ENCODE data around the gene SNCB. TPM values are rescaled to one million over a fixed set of nuclear protein-coding genes. Genes with fewer than 3 reads are reported as not detected.

Gene SNCB
- total RNA-seq, 1 donor from 2014 or later = not detected

GRCh38 chr5:176630681-176631222 is 418 bp upstream of the SNCB start:
- H3K79me2 ChIP-seq (ENCODE audit: low read depth) = no peaks in the 10 kb centered on the region
- no peak for DNase-seq (ENCODE audit: low spot score)
- no peaks in the 10 kb centered on the region for H3K9me3 ChIP-seq (ENCODE audit: low read depth)
- peak overlapping the region; percentile 76 for H3K4me3 Mint-ChIP-seq
- no peak overlapping the region for H3K27ac ChIP-seq
- peak overlapping the region; percentile 54 for H3K4me3 ChIP-seq
- H3K36me3 Mint-ChIP-seq = no peaks in the 10 kb centered on the region
- H3K4me1 Mint-ChIP-seq = peaks cover 37% of the 10 kb centered on the region
- TF ChIP-seq EZH2phosphoT487 (IDR thresholded peaks at IDR 0.05) = no peak
- TF ChIP-seq EZH2 (IDR thresholded peaks at IDR 0.05) = no peak
- TF ChIP-seq, protein P1, sequence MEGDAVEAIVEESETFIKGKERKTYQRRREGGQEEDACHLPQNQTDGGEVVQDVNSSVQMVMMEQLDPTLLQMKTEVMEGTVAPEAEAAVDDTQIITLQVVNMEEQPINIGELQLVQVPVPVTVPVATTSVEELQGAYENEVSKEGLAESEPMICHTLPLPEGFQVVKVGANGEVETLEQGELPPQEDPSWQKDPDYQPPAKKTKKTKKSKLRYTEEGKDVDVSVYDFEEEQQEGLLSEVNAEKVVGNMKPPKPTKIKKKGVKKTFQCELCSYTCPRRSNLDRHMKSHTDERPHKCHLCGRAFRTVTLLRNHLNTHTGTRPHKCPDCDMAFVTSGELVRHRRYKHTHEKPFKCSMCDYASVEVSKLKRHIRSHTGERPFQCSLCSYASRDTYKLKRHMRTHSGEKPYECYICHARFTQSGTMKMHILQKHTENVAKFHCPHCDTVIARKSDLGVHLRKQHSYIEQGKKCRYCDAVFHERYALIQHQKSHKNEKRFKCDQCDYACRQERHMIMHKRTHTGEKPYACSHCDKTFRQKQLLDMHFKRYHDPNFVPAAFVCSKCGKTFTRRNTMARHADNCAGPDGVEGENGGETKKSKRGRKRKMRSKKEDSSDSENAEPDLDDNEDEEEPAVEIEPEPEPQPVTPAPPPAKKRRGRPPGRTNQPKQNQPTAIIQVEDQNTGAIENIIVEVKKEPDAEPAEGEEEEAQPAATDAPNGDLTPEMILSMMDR (IDR thresholded peaks at IDR 0.05) = no peak
- peaks cover 23% of the 10 kb centered on the region for H4K20me1 ChIP-seq (ENCODE audit: low read depth)
- peaks cover 2% of the 10 kb centered on the region for H3K9me3 Mint-ChIP-seq
- no peak overlapping the region for H2AFZ ChIP-seq (replicated peaks)
- no peaks in the 10 kb centered on the region for H3K36me3 ChIP-seq
- H3K4me2 ChIP-seq = peak overlapping the region; percentile 84
- peaks cover 24% of the 10 kb centered on the region for H3K4me1 ChIP-seq
- peaks cover 31% of the 10 kb centered on the region for H3F3A ChIP-seq (ENCODE audit: low read depth)
- H3K27me3 Mint-ChIP-seq (ENCODE audit: insufficient read depth, low read depth) = peaks cover 73% of the 10 kb centered on the region
- no peak overlapping the region for H3K9ac ChIP-seq
- H3K27me3 ChIP-seq = peaks cover 84% of the 10 kb centered on the region
- H3K27ac Mint-ChIP-seq = peak overlapping the region; percentile 27

DNA sequence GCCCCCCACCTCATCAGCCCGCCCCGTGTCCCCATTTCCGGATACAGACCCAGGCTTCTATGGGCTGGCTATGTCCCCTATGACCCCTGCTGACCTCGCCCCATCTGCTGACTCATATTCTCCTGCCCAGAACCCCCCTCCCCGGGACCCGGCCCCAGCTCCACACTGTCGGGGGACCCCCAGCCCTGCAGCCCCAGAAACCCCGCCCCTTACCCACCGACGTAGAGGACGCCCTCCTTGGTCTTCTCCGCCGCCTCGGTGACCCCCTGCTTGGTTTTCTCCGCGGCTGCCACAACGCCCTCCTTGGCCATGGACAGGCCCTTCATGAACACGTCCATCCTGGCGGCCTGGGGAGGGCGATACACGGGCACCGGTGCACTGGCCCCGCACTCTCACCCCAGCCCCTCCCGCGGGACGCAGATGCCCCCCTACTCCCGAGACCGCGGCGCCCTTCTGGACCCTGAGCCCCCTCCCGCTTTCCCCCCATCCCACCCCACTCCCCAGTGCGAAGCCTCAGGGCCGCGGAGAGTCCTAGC is 949 bp downstream of the SNCB start:
- H4K20me1 ChIP-seq (ENCODE audit: low read depth) = peaks cover 23% of the 10 kb centered on the region
- peaks cover 68% of the 10 kb centered on the region for H3K27me3 Mint-ChIP-seq (ENCODE audit: insufficient read depth, low read depth)
- H2AFZ ChIP-seq (replicated peaks) = peak overlapping the region; percentile 27
- no peaks in the 10 kb centered on the region for H3K9me3 ChIP-seq (ENCODE audit: low read depth)
- peaks cover 24% of the 10 kb centered on the region for H3K4me1 ChIP-seq
- H3K79me2 ChIP-seq (ENCODE audit: low read depth) = no peaks in the 10 kb centered on the region
- no peak overlapping the region for H3K27ac Mint-ChIP-seq
- H3K4me1 Mint-ChIP-seq = peaks cover 34% of the 10 kb centered on the region
- TF ChIP-seq EZH2phosphoT487 (IDR thresholded peaks at IDR 0.05) (no peak), EZH2 (IDR thresholded peaks at IDR 0.05) (no peak)
- TF ChIP-seq, protein P1 (IDR thresholded peaks at IDR 0.05) = no peak
- no peak overlapping the region for H3K9ac ChIP-seq
- H3K36me3 Mint-ChIP-seq = no peaks in the 10 kb centered on the region
- DNase-seq (ENCODE audit: low spot score) = no peak
- peaks cover 94% of the 10 kb centered on the region for H3K27me3 ChIP-seq
- H3K27ac ChIP-seq = no peak overlapping the region
- H3K4me3 ChIP-seq = peak overlapping the region; percentile 54
- peaks cover 2% of the 10 kb centered on the region for H3K9me3 Mint-ChIP-seq
- H3F3A ChIP-seq (ENCODE audit: low read depth) = peaks cover 21% of the 10 kb centered on the region
- H3K4me2 ChIP-seq = peak overlapping the region; percentile 84
- H3K36me3 ChIP-seq = no peaks in the 10 kb centered on the region
- peak overlapping the region; percentile 74 for H3K4me3 Mint-ChIP-seq

- no peak overlapping the region for H3K9ac ChIP-seq
- no peak overlapping the region for H3K4me3 ChIP-seq
- H3K27me3 Mint-ChIP-seq (ENCODE audit: insufficient read depth, low read depth) = peaks cover 62% of the 10 kb centered on the region
- H4K20me1 ChIP-seq (ENCODE audit: low read depth) = peaks cover 23% of the 10 kb centered on the region
- no peak overlapping the region for H3K4me2 ChIP-seq
- no peaks in the 10 kb centered on the region for H3K9me3 ChIP-seq (ENCODE audit: low read depth)
- TF ChIP-seq, protein P1 (IDR thresholded peaks at IDR 0.05) = no peak
- no peaks in the 10 kb centered on the region for H3K79me2 ChIP-seq (ENCODE audit: low read depth)
- H2AFZ ChIP-seq (replicated peaks) = no peak overlapping the region
- H3K36me3 ChIP-seq = no peaks in the 10 kb centered on the region
- peaks cover 18% of the 10 kb centered on the region for H3K4me1 ChIP-seq
- H3K4me1 Mint-ChIP-seq = peaks cover 32% of the 10 kb centered on the region
- no peaks in the 10 kb centered on the region for H3K36me3 Mint-ChIP-seq
- no peak for DNase-seq (ENCODE audit: low spot score)
- no peak overlapping the region for H3K27ac Mint-ChIP-seq
- H3F3A ChIP-seq (ENCODE audit: low read depth) = peaks cover 18% of the 10 kb centered on the region
- peaks cover 2% of the 10 kb centered on the region for H3K9me3 Mint-ChIP-seq
- H3K4me3 Mint-ChIP-seq = peak overlapping the region; percentile 71
- no peak overlapping the region for H3K27ac ChIP-seq
- peaks cover 87% of the 10 kb centered on the region for H3K27me3 ChIP-seq
These were observed 1.7 kb downstream of the SNCB start for GRCh38 chr5:176628406-176629228.
